Eye (tissue), 1 donor: ENCODE results near the gene SCN2A.
"Not testable (repeated sequence)": the region's sequence is repeated elsewhere in the genome, so short reads cannot be mapped to it uniquely, and the experiment has no call there.

ENCODE experiments used
- DNase-seq: peaks from one replicate; pipeline ENCODE4 v3.0.0-alpha.2; 2015

The SCN2A gene

GRCh38 chr2:165256618-165257017 lies 17.4 kb downstream of the SCN2A start:
- DNase-seq: no peak

GRCh38 chr2:165260347-165260746 lies 21.1 kb downstream of the SCN2A start:
- not testable (repeated sequence) for DNase-seq

GRCh38 chr2:165268754-165269153 lies 29.5 kb downstream of the SCN2A start:
- no peak for DNase-seq

GRCh38 chr2:165273176-165273575 lies 34.0 kb downstream of the SCN2A start:
- no peak for DNase-seq

GRCh38 chr2:165274698-165275097 lies 35.5 kb downstream of the SCN2A start:
- no peak for DNase-seq

- DNase-seq: no peak
Measured at GRCh38 chr2:165275932-165276331, 36.7 kb downstream of the SCN2A start.

GRCh38 chr2:165277295-165277694 lies 38.1 kb downstream of the SCN2A start:
- DNase-seq: no peak

- DNase-seq: no peak
Measured at GRCh38 chr2:165277860-165278656, 38.8 kb downstream of the SCN2A start.

GRCh38 chr2:165280356-165280755 lies 41.1 kb downstream of the SCN2A start:
- no peak for DNase-seq

- no peak for DNase-seq
Measured at GRCh38 chr2:165281387-165281786, 42.2 kb downstream of the SCN2A start.

GRCh38 chr2:165283342-165283741 lies 44.1 kb downstream of the SCN2A start:
- no peak for DNase-seq

GRCh38 chr2:165287094-165287778 lies 48.0 kb downstream of the SCN2A start:
- no peak for DNase-seq

- no peak for DNase-seq
Measured at GRCh38 chr2:165289069-165289468, 49.9 kb downstream of the SCN2A start.

GRCh38 chr2:165293440-165294420 lies 54.5 kb downstream of the SCN2A start:
- peak; percentile 96 for DNase-seq

GRCh38 chr2:165294912-165295311 lies 55.7 kb downstream of the SCN2A start:
- DNase-seq: no peak

- DNase-seq: no peak
Measured at GRCh38 chr2:165295643-165296042, 56.4 kb downstream of the SCN2A start.

GRCh38 chr2:165305391-165306096 lies 66.3 kb downstream of the SCN2A start:
- no peak for DNase-seq

GRCh38 chr2:165307317-165307716 lies 68.1 kb downstream of the SCN2A start:
- DNase-seq: no peak

GRCh38 chr2:165311949-165312348 lies 72.7 kb downstream of the SCN2A start:
- DNase-seq: no peak

- DNase-seq: no peak
Measured at GRCh38 chr2:165312999-165313398, 73.8 kb downstream of the SCN2A start.

GRCh38 chr2:165313509-165313908 lies 74.3 kb downstream of the SCN2A start:
- DNase-seq: no peak

GRCh38 chr2:165328272-165328671 lies 89.1 kb downstream of the SCN2A start:
- no peak for DNase-seq
